ENCODE data around the gene SCIMP.
"Not testable (repeated sequence)": the region's sequence is repeated elsewhere in the genome, so short reads cannot be mapped to it uniquely, and the experiment has no call there.

The SCIMP gene

GRCh38 chr17:5181509-5182305 lies 53.0 kb downstream of the SCIMP start:
- H3K27ac ChIP-seq, result no peak overlapping the region
- TF ChIP-seq ZFX (IDR thresholded peaks at IDR 0.05), result no peak
- TF ChIP-seq, protein P1, sequence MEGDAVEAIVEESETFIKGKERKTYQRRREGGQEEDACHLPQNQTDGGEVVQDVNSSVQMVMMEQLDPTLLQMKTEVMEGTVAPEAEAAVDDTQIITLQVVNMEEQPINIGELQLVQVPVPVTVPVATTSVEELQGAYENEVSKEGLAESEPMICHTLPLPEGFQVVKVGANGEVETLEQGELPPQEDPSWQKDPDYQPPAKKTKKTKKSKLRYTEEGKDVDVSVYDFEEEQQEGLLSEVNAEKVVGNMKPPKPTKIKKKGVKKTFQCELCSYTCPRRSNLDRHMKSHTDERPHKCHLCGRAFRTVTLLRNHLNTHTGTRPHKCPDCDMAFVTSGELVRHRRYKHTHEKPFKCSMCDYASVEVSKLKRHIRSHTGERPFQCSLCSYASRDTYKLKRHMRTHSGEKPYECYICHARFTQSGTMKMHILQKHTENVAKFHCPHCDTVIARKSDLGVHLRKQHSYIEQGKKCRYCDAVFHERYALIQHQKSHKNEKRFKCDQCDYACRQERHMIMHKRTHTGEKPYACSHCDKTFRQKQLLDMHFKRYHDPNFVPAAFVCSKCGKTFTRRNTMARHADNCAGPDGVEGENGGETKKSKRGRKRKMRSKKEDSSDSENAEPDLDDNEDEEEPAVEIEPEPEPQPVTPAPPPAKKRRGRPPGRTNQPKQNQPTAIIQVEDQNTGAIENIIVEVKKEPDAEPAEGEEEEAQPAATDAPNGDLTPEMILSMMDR (conservative IDR thresholded peaks at IDR 0.05), result no peak

DNA sequence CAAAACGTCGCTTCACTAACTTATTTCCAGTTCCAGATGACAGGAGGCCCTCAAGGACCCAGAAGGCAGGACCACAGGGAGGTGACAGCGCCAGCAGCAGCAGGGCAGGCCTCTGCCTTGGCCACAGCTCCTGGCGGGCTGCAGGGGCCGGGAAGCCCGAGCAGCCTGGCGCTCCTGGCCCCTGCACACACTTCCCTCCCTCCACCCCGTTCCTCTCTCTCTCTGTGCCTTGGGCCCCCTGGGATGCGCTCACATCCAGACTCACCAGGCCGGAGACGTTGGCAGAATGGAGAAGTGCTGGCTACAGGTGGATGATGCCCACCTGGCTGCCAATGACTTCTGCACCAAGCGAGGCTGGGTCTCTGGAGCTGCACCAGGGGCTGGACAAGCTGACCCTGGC lies 55.7 kb downstream of the SCIMP start:
- TF ChIP-seq, protein P1 (conservative IDR thresholded peaks at IDR 0.05), result no peak
- no peak for TF ChIP-seq ZFX (IDR thresholded peaks at IDR 0.05)
- no peak overlapping the region for H3K27ac ChIP-seq

DNA sequence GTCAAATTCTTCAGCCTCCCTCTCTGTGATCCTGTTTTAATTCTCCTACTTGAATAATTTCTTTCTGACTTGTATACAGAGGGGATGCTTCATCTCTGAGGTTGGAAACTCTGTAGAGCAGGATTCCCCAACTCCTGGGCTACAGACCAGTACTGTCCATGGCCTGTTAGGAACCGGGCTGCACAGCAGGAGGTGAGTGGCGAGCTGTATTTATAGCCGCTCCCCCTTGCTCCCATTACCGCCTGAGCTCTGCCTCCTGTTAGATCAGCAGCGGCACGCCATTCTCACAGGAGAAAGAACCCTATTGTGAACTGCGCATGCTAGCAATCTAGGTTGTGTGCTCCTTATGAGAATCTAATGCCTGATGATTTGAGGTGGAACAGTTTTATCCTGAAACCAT lies 59.6 kb downstream of the SCIMP start:
- H3K27ac ChIP-seq, result not testable (repeated sequence)

- not testable (repeated sequence) for H3K27ac ChIP-seq
These were observed 68.7 kb downstream of the SCIMP start for GRCh38 chr17:5165791-5166564.

DNA sequence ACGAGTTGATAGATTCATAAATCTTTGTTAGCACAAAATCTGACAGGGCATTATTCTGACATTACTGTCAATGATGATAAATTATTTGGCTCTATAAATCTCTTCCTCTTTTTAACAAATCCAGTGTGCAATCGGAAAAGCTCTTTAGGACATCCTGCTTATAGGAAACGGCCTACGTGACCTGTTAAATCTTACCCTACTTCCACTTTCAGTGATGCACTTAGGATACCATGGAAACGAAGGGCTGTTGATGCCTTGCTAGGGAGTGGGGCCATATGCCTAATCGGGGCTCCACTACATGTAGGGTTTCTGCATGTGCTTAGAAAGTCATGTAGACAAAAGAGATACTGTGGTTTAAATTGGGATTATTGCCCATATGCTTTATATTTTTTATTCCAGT lies 70.2 kb downstream of the SCIMP start:
- TF ChIP-seq ZFX (IDR thresholded peaks at IDR 0.05), result no peak
- TF ChIP-seq, protein P1 (conservative IDR thresholded peaks at IDR 0.05), result no peak
- H3K27ac ChIP-seq, result no peak overlapping the region

DNA sequence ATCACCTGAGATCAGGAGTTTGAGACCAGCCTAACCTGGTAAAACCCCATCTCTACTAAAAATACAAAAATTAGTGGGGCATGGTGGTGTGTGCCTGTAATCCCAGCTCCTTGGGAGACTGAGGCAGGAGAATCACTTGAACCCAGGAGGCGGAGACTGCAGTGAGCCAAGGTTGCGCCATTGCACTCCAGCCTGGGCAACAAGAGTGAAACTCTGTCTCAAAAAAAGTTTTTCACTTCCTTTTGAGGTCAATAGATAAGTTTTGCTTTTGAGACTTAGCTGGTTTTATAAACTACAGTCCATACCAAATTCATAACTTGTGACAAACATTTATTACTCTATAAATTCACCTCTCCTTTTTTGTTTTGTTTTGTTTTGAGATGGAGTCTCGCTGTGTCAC lies 72.9 kb downstream of the SCIMP start:
- H3K27ac ChIP-seq, result not testable (repeated sequence)

GRCh38 chr17:5160702-5161101 lies 74.0 kb downstream of the SCIMP start:
- H3K27ac ChIP-seq, result not testable (repeated sequence)

Measured in C4-2B (cell line).